HG03571 (cell line): ENCODE results near the gene SMIM29.
"Not testable (repeated sequence)": the region's sequence is repeated elsewhere in the genome, so short reads cannot be mapped to it uniquely, and the experiment has no call there.

ENCODE experiments used
- ATAC-seq: cut with Tn5 transposase; IDR thresholded peaks from one replicate; pipeline ENCODE4 v1.9.1; 2021; ENCODE audit not compliant: unreplicated experiment

The SMIM29 gene

DNA sequence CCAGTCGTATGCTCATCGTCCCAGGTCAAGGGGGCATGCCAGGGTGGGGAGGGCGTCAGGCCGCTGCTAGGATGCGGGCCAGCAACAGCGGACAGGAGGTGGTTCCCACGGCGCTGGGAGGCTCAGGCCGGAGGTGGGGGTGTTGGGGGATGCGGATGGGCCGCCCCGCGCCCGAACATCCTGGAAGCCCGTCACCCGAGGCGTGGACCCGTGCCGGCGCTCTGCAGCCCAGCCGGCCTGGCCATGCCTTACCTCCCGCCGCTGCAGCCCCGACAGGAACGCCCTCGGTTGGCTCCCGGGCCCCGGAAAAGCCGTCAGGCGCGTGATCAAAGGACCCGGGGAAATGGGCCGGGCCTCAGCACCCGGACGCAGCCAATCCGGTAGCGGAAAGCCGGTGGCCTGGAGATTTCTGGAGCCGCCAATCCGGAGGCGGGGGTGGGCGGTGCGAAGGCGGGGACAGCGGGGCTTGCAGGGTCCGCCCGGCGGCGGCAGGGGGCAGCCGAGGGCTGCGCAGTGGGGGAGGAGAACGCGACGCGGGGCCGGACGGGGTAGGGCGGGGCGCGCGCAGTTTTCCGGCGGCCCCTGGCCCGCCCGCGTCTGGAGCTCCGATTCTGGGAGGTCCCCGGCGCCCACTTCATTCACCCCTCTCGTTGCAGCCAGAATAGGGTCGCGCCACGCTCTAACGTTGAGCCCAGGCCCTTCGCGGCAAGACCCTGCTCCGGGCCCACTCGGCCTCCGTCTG is at the start of gene SMIM29:
SMIM29 (minus strand) TSS at position 280 of the 742 bp plus-strand sequence. CDS start 1,215 bp downstream, outside the sequence.
- peak; percentile 79 for ATAC-seq

DNA sequence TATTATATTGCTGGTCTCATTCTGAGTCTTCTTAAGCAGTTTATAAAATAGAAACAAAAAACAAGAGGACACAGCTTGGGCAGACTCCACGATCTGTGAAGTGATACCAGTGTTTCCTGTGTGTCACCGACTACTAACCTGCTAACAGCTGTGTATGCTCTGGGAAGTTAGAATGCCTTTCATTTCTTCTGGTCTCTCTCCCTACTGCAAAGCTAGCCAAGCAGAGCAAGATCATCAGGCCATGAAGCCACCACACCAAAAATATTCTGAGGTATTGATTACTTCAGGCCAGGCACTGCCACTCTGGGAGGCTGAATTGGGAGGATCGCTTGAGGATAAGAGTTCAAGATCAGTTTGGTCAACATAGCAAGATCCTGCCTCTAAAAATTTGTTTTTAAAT is 46.9 kb upstream of the SMIM29 start:
- ATAC-seq: peak; percentile 89

DNA sequence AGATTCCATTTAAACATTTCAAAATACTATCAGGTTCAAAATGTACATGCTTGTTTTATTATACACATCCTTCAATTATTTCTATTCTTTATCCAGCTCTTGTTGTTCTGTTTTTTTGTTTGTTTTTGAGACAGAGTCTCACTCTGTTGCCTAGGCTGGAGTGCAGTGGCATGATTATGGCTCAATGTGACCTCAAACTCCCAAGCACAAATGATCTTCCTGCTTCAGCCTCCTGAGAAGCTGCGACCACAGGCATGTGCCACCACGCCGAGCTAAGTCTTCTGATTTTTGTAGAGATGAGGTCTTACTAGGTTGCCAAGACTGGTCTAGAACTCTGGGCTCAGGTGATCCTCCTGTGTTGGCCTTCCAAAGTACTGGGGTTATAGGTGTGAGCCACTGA is 44.1 kb upstream of the SMIM29 start:
- ATAC-seq: no peak

DNA sequence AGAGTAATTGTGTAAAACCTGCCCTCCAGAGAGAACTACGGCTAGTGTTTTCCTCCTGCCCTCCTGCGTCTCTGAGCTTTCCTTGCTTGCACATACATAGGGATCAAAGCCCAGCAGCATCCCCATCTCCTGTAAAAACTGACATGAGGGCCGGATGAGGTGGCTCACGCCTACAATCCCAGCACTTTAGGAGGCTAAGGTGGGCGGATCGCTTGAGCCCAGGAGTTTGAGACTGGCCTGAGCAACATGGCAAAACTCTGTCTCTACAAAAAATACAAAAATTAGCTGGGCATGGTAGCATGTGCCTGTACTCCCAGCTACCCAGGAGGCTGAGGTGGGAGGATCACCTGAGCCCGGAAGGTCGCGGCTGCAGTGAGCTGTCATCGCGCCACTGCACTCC is 40.3 kb upstream of the SMIM29 start:
- ATAC-seq: no peak

DNA sequence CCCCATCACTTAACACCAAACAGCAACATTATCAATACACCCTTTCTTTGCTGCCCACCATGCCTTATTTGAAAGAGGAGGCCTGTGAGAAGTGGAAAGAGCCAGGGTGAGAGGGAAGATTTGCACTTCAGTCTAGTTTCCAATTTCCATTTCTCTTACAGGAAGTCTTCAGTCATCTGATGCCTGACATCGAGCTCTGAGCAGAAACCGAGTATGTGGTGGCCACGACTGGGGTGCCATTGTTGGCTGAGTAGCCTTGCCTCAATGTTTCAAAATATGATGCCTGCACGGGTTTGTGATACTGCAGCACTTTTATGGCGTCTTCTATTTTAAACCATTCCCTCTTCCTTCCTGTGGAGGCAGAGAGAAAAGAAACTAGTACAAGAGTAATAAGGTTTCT is 39.8 kb upstream of the SMIM29 start:
- no peak for ATAC-seq

DNA sequence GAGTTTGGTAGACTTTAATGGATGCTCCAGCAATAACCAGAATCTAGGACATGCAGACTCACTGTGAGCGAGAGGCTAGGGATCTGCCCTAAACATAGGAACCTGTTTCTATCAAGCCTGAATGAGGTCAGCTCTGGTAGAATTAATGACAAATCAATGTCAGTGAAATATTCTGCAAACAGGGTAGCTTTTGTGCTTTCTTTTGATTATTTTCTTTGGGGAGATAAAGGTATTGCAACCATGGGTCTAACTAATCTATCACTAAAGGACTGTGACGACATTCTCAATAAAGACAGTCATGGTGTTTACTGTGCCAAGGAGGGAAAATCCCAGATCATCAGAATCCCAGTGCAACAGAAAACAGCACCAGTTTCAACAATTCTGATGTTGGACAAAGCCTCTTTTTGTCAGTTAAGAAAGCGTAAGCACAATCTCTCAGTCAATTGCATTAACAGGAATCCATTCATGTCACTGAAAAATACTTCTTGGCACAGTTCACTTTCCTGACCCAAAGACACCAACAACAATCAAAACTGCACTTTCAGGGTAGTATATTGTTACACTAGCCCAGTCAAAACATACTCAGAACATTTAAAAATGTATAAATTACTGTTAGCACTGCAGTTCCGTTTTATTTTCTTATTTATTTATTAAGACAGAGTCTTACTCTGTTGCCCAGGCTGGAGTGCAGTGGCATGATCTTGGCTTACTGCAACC is 36.8 kb upstream of the SMIM29 start:
- ATAC-seq: no peak

DNA sequence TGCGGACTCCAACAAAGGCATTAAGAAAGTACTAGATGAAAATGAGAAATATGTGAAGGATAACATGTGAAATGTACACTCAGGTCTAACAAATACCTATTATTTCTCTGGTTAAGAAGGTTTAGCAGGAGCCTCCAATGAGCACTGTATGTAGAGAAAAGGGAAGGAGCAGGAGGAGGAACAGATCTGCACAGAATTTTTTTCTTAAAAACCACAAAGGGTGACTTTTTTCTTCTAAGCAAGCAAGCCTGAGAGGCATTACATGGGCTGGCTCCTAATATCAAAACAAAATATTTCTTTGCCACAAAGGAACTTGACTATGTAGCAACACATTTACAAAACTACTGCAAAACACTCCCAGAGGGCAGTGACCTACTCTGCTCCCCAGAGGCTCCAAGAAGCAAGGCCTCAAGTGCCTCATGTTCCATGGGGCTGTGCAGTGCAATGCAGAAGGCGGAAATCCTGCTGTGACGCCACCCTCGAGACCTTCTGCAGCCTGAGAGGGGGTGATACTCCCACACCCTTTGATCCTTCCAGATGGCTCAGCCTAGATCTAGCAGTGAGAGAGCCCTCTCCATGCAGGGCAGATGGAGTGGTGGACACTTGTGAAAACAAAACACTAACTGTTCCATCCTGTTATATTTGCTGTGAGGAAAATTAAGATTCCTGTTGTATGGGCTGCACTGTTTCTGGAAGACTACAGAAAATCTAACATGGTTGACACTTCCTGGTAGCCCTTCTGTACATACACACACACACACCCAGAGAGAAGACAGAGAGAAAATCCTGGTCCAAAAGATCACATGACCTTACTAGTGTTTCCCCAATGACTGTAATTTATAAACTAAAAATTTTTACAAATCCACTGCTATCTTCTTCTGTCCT is 36.0 kb upstream of the SMIM29 start:
- ATAC-seq: no peak

DNA sequence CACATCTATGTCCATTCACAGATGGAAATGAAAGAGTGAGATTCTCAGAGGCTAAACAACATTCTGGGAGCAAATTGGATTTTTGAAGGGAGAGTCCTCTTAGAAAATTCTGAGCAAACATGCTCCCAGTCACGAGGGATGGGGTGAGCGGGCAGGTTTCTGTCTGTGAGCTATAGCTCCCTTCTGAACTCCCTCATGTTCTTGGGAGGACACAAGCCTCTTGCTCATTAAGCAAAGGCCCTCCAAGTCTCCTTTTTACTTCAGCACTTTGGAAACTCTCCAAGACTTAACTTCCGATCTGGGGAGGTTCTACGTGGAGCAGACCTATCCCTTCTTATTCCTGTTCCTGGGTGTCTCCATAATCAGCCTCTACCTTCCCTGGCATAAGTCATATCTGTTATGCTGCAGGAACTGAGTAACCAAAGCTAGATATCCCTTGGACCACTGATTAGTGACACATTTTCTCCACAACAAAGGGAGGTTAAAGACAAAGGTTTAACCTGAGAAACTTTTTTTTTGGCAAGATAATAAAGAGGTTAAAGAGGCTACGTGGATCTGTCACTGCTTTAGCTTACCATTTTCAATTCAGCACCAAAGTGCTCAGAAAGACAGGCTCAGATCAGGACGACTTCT is 33.0 kb upstream of the SMIM29 start:
- no peak for ATAC-seq

DNA sequence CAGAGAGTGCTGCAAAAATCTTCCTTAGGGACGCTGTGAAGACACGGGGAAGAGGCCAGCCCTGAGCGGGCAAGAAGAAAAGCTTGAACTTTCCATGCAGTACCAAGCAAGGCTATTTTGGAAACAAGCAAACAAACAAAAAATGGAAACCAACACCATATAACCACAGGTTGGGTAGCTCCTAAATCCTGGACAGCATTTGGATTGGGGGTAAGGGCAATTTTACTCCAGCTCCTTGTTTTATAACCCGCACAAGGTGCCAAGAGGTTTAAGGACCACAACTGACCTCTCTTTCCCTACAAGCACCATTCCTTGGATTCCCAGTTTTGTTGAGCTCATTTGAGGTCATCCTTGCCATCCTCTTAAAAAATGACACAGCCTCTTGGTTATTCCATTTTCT is 31.4 kb upstream of the SMIM29 start:
- ATAC-seq: no peak

DNA sequence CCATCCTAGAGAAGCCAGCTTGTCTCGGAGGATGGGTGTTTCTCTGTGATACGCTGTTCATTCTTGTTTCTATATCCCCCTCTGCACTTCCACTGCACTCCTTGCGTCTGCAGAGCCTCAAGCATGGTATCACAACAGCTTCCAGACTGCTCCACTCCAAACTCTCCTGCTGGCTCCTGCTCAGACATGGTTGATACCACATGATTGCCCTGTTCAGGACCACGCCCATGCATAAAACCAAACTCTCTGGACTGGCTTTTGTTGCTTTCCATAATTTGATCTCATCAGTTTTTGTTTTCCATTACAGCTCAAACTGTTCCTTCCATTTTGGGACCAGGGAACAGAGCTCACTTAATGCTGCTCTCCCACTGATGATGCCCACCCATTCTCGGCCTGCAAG is 30.0 kb upstream of the SMIM29 start:
- no peak for ATAC-seq

DNA sequence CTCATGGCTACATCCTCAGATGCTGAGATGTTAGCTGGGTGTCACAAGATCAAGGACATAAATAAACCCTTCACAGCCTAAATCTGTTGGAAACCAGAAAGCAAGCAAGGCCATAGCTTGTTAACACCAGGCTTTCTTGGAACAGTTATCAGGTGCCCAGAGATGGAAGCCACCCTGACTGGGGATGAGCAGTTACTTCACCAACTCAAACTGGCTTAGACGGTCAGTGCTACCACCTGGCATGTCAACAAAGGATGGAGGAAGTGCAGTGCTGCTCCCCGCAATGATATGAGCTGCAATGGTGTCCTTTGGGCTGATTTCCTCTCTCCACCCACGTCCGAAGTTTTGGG is 28.9 kb upstream of the SMIM29 start:
- no peak for ATAC-seq

DNA sequence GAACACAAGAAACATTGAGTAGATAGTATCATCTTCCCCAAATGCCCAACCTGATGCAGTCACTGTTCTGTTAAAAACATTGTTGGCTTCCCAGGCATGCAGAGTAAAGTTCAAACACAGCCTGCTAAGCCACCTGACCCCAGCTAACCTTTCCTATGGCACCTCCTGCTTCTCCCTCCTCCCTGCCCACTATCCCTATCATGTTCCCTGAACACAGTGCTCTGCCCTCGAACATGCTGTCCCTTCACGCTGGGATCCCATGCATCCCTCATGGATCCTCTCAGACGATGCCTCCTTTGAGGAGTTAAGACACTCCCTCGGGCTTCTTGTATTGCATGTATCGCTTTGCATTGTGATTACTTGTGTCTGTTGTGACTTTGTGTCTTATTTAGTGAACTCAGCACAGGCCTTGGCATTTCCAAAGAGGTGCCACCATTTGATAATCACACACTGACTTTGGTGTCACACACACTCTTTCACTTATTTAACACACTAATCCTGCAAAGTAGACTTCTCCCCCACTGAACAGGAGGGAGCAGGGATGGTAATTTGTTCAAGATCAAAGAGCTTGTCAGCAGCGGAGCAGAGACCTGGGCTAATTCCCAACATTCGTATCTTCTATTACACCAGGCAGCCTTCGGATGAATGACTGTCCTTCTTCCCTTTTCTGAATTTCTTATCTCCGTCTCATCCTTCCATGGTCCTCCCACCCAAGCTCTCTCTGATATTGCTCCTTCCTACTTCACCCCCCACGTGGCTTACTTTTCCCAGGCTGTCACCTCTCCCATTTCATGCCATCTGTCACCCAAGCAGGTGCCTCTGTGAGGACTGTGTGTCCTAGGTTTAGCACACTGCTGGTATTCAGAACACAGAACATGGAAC is 28.3 kb upstream of the SMIM29 start:
- ATAC-seq: no peak

DNA sequence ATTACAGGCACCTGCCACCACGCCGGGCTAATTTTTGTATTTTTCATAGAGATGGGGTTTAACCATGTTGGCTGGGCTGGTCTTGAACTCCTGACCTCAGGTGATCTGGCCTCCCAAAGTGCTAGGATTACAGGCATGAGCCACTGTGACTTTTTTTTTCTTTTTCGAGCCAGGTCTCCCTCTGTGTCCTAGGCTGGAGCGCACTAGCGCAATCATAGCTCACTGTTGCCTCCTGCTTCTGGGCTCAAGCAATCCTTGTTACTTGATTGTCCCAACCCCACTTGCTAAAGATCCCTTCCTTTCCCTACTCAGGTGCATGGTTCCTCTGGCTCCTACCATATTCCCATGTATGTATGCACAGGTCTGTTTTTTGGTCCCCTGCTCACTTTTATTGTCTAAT is 27.4 kb upstream of the SMIM29 start:
- no peak for ATAC-seq

DNA sequence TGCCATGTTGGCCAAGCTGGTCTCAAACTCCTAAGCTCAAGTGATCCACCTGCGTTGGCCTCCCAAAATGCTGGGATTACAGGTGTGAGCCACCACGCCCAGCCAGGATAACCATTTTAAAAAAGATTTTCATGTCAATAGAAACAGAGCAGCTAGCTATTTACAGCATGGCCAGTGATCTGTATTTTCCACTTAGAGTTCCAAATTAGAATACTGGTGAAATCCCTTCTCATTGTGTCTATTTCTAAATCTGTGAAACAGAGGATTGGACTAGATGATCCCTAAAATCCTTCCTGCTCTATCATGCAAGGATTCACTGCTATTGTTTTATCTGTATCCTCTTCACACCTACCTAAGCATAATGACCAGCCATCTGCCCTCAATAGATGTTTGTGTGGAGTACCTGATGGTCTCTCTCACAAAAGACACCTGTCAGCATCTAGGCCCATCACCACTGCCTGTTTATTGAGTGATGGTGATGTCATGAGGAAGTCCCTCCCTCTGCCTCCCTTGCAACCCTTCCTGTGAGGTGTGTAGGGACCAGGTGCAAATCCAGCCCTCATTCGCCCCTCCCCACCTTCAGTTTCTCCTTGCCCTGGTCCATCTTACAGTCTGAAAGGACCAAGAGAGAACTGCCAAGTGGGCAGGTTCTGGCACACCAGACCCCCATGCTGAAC is 26.5 kb upstream of the SMIM29 start:
- ATAC-seq: no peak

DNA sequence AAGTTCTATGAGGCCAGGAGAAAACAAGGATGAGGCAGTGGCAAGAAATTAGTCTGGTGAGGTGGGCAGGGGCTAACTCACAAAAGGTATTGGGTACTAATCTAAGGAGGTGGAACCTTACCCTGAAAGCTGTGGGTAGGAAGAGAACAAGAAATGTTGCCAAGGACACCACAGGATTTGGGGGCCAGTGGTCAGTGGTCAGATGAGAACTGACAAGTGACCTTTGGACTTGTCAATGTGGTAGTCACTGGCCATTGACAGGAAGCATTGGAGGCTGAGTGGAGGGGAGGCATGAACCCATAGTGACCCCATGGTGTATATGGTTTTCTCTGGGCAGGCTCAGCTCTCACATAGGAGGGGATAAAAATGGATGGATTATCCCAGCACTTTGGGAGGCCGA is 25.3 kb upstream of the SMIM29 start:
- ATAC-seq: no peak

DNA sequence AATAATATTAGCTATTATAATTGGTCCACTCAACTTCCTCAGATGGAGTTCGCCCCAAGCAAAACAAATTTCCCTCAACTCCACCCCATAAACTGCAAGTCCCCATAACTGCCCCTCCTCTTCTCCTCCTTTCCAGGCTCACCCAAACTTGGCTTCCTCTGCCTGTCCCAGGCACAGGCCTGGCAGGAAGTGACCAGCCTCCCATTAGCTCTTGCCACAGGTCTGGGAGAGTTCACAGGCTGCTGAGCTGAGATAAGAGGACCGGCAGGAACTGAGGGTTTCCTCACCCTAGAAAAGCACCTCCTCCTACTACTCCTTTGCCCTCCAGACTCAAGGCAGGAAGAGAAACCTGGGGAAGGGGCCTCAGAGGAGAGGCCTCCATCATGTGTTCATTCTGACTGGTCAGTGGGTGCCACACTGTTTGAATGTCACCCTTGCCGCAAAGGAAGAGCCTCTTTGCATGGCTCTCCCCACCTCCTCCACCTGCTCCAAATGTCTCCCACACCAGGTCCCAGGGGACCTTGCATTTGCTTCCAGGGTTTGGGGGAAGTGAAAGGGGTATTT is 24.5 kb upstream of the SMIM29 start:
- ATAC-seq: no peak

DNA sequence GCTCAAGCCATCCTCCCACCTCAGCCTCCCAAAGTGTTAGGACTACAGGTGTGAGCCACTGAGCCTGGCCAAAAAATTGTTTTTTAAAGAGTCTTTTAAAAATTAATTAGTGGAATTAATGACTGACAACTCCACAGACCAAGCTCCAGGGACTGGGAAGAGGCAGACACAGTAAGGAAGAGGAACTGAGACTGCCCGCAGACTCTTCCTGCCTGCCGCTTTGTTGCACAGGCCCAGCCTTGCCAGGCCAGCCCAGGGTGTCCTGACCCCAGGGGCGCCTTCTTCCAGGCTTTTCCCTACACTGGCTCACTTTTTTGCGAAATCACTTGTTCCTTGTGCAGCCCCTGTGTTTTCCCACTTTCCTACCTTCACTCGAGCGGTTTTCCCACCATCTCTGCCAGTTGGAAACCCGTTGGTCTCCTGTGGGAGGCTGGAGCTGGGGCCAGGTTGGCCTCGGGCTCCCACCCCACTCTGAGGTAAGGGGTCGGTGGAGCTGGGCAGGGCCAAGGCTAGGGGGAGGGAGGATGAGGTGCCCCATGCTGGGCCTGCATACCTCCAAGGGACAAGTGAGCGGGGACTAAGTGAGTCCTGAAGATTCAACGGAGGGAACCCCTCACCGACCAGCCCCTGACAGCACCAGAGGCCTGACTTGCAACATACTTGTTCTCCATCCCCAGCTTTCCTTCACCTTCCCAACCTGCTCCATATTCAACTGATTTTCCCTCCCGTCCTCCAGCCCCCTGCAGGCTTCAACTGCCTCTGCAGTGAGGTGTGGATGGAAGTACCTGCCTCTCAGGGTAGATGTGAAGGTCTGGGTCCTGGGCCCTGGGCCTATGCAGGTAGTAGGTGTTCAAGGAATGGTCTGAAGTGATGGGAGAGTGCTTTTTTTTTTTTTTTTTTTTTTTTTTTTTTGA is 23.5 kb upstream of the SMIM29 start:
- no peak for ATAC-seq

DNA sequence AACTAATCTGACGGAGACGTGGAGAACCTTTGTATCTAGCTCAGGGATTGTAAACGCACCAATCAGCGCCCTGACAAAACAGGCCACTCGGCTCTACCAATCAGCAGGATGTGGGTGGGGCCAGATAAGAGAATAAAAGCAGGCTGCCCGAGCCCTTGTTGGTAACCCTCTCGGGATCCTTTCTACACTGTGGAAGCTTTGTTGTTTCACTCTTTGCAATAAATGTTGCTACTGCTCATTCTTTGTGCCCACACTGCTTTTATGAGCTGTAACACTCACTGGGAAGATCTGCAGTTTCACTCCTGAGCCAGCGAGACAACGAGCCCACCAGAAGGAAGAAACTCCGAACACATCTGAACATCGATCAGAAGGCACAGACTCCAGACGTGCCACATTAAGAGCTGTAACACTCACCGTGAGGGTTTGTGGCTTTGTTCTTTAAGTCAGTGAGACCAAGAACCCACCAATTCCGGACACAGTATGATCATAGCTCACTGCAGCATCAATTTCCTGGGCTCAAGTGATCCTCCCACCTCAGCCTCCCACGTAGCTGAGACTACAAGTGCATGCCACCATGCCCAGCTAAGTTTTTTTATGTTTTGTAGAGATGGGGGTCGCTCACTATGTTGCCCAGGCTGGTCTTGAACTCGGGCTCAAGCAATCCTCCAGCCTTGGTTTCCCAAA is 21.0 kb upstream of the SMIM29 start:
- not testable (repeated sequence) for ATAC-seq
